Measurements from ENCODE around the gene MOB2.
A peak's percentile ranks its signal among the peaks of the same experiment; 100 is the strongest.

GRCh38 chr11:1513326-1514296, 27.0 kb upstream of the MOB2 start:
- TF ChIP-seq, protein P1, sequence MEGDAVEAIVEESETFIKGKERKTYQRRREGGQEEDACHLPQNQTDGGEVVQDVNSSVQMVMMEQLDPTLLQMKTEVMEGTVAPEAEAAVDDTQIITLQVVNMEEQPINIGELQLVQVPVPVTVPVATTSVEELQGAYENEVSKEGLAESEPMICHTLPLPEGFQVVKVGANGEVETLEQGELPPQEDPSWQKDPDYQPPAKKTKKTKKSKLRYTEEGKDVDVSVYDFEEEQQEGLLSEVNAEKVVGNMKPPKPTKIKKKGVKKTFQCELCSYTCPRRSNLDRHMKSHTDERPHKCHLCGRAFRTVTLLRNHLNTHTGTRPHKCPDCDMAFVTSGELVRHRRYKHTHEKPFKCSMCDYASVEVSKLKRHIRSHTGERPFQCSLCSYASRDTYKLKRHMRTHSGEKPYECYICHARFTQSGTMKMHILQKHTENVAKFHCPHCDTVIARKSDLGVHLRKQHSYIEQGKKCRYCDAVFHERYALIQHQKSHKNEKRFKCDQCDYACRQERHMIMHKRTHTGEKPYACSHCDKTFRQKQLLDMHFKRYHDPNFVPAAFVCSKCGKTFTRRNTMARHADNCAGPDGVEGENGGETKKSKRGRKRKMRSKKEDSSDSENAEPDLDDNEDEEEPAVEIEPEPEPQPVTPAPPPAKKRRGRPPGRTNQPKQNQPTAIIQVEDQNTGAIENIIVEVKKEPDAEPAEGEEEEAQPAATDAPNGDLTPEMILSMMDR (IDR thresholded peaks at IDR 0.05) = peak in 1 of 4 experiments; percentile 12
- TF ChIP-seq POLR2A (IDR thresholded peaks at IDR 0.05) = no peak

Data from gastroesophageal sphincter (tissue), 3 donors.